Hippocampal formation (tissue), 2 donors: Measurements from ENCODE around the gene GPR137B.

Experiments
- DNase-seq, 2 donors: peaks; one replicate each; lab custom pipeline; 2025; lab: John Stamatoyannopoulos, UW

The GPR137B gene

GRCh38 chr1:236258114-236258622 is 115.8 kb downstream of the GPR137B start:
- no peak for DNase-seq
